Neural cell (in vitro differentiated cells): ENCODE results near the gene PLPP3.

Experiments
- POLR2AphosphoS5 ChIP-seq: IDR thresholded peaks from 2 replicates; pipeline ENCODE4 v1.6.1; 2012
- TF ChIP-seq, protein P1 (sequence below): fragments of 450-650 bp; IDR thresholded peaks from 2 replicates; pipeline ENCODE4 v1.5.1; 2014; ENCODE audit warnings: antibody characterized with exemption, mild to moderate bottlenecking, moderate library complexity; ENCODE audit not compliant: poor library complexity, severe bottlenecking

- TF ChIP-seq POLR2AphosphoS5: no peak
- TF ChIP-seq, protein P1, sequence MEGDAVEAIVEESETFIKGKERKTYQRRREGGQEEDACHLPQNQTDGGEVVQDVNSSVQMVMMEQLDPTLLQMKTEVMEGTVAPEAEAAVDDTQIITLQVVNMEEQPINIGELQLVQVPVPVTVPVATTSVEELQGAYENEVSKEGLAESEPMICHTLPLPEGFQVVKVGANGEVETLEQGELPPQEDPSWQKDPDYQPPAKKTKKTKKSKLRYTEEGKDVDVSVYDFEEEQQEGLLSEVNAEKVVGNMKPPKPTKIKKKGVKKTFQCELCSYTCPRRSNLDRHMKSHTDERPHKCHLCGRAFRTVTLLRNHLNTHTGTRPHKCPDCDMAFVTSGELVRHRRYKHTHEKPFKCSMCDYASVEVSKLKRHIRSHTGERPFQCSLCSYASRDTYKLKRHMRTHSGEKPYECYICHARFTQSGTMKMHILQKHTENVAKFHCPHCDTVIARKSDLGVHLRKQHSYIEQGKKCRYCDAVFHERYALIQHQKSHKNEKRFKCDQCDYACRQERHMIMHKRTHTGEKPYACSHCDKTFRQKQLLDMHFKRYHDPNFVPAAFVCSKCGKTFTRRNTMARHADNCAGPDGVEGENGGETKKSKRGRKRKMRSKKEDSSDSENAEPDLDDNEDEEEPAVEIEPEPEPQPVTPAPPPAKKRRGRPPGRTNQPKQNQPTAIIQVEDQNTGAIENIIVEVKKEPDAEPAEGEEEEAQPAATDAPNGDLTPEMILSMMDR: no peak
These were observed 30.8 kb downstream of the PLPP3 start for GRCh38 chr1:56548571-56548970.
